ENCODE results near the gene PDS5B. TPM values are rescaled to one million over a fixed set of nuclear protein-coding genes. Genes with fewer than 3 reads are reported as not detected.
A peak's percentile ranks its signal among the peaks of the same experiment; 100 is the strongest.
"Not testable (repeated sequence)": the region's sequence is repeated elsewhere in the genome, so short reads cannot be mapped to it uniquely, and the experiment has no call there.

PDS5B gene
- total RNA-seq, 1 experiment from 2014 or later, result 16.3 TPM

DNA sequence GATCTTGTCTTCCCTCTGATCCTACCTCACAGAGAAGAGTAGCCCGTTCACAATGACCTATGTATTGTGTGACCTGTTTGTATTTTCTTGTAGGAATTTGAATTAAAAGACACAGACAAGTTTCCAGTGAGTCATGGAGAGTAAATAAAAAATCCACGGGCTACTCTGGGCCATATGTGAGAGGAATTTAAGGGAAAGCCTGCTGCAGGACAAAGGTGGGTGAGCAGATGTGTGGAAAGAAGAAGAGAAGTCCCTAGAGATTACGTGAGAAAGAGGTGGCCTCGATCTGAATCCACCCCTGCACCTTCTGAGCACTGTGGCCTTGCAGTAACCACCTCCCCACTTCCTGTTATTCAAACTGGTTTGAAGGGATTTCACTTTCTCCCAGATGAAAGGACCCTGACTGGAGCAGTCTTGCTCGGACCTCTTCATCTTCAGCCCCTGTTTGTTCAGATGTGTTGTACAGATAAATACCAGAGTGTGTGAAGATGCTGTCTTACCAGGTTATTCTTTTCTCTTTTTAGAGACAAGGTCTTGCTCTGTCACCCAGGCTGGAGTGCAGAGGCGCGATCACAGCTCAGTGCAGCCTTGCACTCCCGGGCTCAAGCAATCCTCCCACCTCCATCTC, 205.4 kb downstream of the PDS5B start:
- no peak for DNase-seq (ENCODE audit: low read depth)

DNA sequence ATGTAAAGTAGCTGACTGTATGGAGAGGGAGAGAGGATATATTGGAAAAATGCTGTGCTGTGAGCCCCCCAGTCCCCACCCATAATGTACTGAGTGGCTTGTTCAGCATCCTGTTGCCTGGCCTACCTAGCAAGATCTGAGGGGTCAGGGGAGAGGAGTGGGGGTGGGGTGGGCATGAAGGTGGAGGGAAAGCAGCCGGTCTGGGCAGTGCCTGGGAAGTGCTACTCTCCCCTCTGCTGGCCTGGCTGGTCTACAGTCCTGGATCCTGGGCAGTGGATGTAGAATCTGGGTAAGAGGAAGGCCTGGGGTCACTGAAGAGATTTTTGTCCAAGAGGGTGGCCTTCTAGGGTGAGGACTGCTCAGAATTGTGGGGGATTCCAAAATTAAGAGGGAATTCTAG, 210.5 kb downstream of the PDS5B start:
- DNase-seq (ENCODE audit: low read depth), result no peak

GRCh38 chr13:32802159-32802558, 215.9 kb downstream of the PDS5B start:
- peak; percentile 27 for DNase-seq (ENCODE audit: low read depth)

DNA sequence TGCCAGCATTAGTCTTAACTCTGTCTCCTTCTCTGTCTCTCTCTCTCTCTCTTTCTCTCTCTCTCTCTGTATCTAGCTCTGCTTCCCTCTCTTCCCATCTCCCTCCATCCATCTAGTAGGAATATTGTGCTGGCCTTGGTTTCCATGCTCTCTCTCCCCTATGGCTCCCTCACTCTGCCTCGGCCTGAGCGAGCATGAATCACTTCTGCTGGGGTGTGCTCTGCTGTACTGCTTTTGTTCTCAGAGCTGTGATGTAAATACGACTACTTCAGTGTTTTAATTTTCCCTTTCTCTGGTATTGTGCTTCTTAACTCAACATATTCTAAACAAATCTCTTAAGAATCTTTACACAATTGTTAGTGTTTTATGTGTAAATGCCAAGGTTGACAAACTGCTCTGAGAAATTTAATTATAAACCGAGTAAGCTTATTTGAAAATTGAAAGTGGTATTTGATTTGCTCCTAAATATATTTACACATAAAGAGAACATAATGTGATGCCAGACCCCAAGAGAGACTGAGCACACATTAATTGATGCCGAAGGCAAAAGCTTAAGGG, 218.5 kb downstream of the PDS5B start:
- DNase-seq (ENCODE audit: low read depth), result no peak

DNA sequence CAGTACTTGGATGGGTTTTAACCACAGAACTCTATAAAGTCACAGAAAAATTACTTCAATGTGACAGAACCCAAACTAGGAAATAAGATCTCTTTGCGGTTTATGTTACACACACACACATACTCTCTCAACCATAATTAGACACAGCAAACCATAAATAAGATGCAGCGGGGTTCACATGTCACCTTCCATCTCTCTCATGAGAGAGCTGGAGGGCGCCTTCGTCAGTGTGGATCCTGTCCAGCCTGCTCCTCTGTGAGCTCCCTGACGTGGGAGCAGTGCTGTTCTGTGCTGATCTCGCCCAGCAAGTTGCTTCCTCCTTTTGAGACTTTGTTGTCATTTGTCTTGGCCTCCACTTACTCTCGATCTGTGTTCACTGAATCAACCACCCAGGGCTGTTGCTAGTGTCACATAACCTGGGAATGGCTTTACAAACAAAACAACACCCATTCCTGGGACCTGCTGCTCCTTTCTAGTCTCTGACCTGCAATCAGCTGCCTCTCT, 225.1 kb downstream of the PDS5B start:
- DNase-seq (ENCODE audit: low read depth), result peak; percentile 62

DNA sequence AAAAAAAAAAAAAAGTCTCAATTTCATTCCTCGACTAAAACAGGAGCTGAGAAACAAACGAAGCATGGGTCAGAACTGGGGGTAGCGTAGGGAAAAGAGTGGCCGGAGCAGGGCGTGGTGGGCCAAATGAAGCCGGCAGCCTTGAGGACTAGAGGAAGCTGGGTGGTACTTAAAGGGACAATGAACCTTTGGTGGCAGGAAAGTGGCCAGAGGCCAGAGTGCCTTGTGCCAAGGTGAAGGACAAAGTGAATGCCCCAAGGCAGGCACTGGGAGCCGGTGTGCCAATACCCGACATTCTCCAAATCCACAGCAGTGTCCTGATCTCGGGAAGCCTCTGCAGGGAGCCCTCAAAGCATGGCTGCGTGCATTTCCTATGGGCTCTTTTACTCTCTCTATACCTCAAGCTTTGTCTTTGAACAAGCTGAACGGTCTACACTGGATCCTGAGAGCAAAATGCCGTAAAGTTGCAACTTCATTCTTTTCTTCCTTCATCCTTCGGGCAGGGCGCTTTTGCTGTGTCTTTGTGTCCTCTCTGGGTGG, 235.0 kb downstream of the PDS5B start:
- no peak for DNase-seq (ENCODE audit: low read depth)

GRCh38 chr13:32822771-32823170, 236.5 kb downstream of the PDS5B start:
- no peak for DNase-seq (ENCODE audit: low read depth)

GRCh38 chr13:32823597-32823996, 237.3 kb downstream of the PDS5B start:
- no peak for DNase-seq (ENCODE audit: low read depth)

GRCh38 chr13:32824061-32824460, 237.8 kb downstream of the PDS5B start:
- DNase-seq (ENCODE audit: low read depth), result peak; percentile 64

DNA sequence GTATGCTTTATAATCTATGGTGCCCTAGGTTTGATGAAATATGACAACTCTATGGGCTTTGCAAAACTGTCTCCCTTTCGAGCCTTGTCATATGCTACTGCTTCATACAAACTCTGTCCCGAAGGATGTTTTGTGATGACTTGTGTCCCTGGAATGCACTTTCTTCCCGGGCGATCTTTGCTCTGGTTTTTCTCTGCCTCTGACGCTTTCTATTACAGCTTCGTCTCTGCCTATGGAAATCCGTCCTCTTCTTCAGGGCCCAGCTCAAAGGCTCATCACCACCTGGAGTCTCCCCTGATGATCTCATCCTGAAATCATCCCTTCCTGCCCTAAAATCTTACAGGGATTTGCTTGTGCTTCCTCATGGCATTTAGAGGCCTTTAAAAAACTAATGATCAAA, 238.4 kb downstream of the PDS5B start:
- peak; percentile 91 for DNase-seq (ENCODE audit: low read depth)

DNA sequence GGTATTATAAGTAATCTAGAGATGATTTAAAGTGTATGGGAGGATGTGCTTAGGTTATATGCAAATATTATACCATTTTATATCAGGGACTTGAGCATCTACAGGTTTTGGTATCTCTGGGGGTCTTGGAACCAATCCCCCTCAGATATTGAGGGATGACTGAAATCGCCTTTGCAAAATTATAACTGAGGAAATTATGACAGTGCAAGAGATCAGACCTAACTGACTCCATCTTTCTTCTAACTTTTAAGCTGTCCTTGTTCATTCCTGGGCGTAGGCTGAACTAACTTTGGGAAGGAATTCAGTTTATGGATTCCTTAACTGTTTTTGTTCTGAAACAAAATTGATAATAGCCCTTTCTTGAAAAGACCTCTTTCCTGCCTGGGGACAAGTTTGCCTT, 239.2 kb downstream of the PDS5B start:
- DNase-seq (ENCODE audit: low read depth), result no peak

DNA sequence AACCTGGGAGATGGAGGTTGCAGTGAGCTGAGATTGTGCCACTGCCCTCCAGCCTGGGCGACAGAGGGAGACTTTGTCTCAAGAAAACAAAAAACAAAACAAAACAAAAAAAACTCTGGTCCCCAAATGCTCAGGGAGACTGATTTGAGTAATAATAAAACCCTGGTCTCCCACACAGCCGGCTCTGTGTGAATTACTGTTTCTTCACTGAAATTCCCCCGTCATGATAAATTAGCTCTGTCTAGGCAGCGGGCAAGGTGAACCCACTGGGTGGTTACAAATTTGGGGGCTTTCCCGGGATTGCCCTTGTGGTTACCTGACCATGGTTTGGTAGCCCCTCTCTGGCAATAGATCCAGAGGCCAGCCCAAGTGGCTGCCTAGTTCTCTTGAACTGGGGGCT, 240.1 kb downstream of the PDS5B start:
- not testable (repeated sequence) for DNase-seq (ENCODE audit: low read depth)

Other genes with a start within 250 kb of the PDS5B start
- gene N4BP2L1, start 158.3 kb upstream of the PDS5B start, total RNA-seq (2014; rRNA removed; shearing (Covaris generic)), result 3.0 and 3.9 TPM in 2 replicates
- 46.2 and 68.8 TPM in 2 replicates for gene N4BP2L2, start 47.7 kb upstream of the PDS5B start, total RNA-seq (2014; rRNA removed; shearing (Covaris generic))

Data from RPMI7951 (cell line).